GM10266 (cell line): ENCODE data around the gene LY9.
"Not testable (repeated sequence)": the region's sequence is repeated elsewhere in the genome, so short reads cannot be mapped to it uniquely, and the experiment has no call there.

ENCODE experiments used
- DNase-seq: peaks from one replicate; pipeline ENCODE4 v3.0.0; 2012; ENCODE audit errors: extremely low spot score
- CTCF ChIP-seq: IDR thresholded peaks from 2 replicates; pipeline ENCODE4 v1.5.1; 2012; ENCODE audit warnings: mild to moderate bottlenecking, low read depth; ENCODE audit not compliant: control insufficient read depth, insufficient read depth; ENCODE audit errors: missing control alignments

LY9 gene

GRCh38 chr1:160865337-160865736, 69.4 kb downstream of the LY9 start:
- no peak for TF ChIP-seq CTCF
- DNase-seq, result no peak

GRCh38 chr1:160866001-160866694, 70.2 kb downstream of the LY9 start:
- no peak for TF ChIP-seq CTCF
- no peak for DNase-seq

GRCh38 chr1:160866695-160867260, 70.8 kb downstream of the LY9 start:
- TF ChIP-seq CTCF, result no peak
- DNase-seq, result no peak

- DNase-seq, result not testable (repeated sequence)
These were observed 71.7 kb downstream of the LY9 start for GRCh38 chr1:160867651-160868050.

- no peak for TF ChIP-seq CTCF
- no peak for DNase-seq
These were observed 72.2 kb downstream of the LY9 start for GRCh38 chr1:160868141-160868540.

GRCh38 chr1:160874935-160875334, 79.0 kb downstream of the LY9 start:
- no peak for DNase-seq
- TF ChIP-seq CTCF, result no peak

GRCh38 chr1:160875591-160875990, 79.6 kb downstream of the LY9 start:
- not testable (repeated sequence) for DNase-seq

GRCh38 chr1:160876311-160876710, 80.3 kb downstream of the LY9 start:
- DNase-seq, result no peak
- no peak for TF ChIP-seq CTCF
